Ishikawa (cell line): ENCODE data around the gene MIEF2.

Source experiments
- CEBPB ChIP-seq: IDR thresholded peaks from 2 replicates; pipeline ENCODE4 v1.6.1; 2012
- CREB1 ChIP-seq: IDR thresholded peaks from 2 replicates; pipeline ENCODE4 v1.6.1; 2012; ENCODE audit warnings: low read depth
- EGR1 ChIP-seq: IDR thresholded peaks from 2 replicates; pipeline ENCODE4 v1.6.1; 2012
- EP300 ChIP-seq: IDR thresholded peaks from 2 replicates; pipeline ENCODE4 v1.6.1; 2012; ENCODE audit warnings: borderline replicate concordance
- FOXM1 ChIP-seq: IDR thresholded peaks from 2 replicates; pipeline ENCODE4 v1.6.1; 2012; ENCODE audit warnings: low read depth, borderline replicate concordance
- MAX ChIP-seq: IDR thresholded peaks from 2 replicates; pipeline ENCODE4 v1.6.1; 2012
- NFIC ChIP-seq: IDR thresholded peaks from 2 replicates; pipeline ENCODE4 v1.6.1; 2012
- RAD21 ChIP-seq: IDR thresholded peaks from 2 replicates; pipeline ENCODE4 v1.6.1; 2012; ENCODE audit warnings: low read depth
- TAF1 ChIP-seq: IDR thresholded peaks from 2 replicates; pipeline ENCODE4 v1.6.1; 2012; ENCODE audit warnings: low read depth, mild to moderate bottlenecking
- TCF12 ChIP-seq: IDR thresholded peaks from 2 replicates; pipeline ENCODE4 v1.6.1; 2012; ENCODE audit warnings: low read depth
- TEAD4 ChIP-seq: IDR thresholded peaks from 2 replicates; pipeline ENCODE4 v1.6.1; 2012
- YY1 ChIP-seq: IDR thresholded peaks from 2 replicates; pipeline ENCODE4 v1.6.1; 2012; ENCODE audit warnings: low read depth
- ZBTB7A ChIP-seq: IDR thresholded peaks from 2 replicates; pipeline ENCODE4 v1.6.1; 2012; ENCODE audit warnings: low read depth
- TF ChIP-seq, protein P1 (sequence below): IDR thresholded peaks from 2 replicates; pipeline ENCODE4 v1.6.1; 2012; ENCODE audit warnings: low read depth, mild to moderate bottlenecking
- TF ChIP-seq, protein P2 (sequence below): IDR thresholded peaks from 2 replicates; pipeline ENCODE4 v1.6.1; 2012

The MIEF2 gene

DNA sequence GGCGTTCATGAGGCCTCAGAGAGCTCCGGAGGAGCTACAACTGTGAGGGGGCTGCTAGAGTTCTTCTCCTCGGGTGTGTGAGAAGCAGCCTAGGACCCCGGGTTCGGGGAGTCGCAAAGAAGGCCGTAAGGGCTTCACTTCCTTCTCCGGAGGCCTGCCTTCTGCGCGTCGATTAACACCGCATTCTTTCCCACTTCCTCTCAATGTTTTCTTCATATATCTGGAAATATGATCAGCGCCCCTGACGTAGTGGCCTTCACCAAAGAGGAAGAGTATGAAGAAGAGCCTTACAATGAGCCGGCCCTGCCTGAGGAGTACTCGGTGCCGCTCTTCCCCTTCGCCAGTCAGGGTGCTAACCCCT is 55.1 kb downstream of the MIEF2 start:
- TF ChIP-seq NFIC: no peak
- TF ChIP-seq FOXM1: no peak
- TF ChIP-seq EP300: no peak
- TF ChIP-seq, protein P1, sequence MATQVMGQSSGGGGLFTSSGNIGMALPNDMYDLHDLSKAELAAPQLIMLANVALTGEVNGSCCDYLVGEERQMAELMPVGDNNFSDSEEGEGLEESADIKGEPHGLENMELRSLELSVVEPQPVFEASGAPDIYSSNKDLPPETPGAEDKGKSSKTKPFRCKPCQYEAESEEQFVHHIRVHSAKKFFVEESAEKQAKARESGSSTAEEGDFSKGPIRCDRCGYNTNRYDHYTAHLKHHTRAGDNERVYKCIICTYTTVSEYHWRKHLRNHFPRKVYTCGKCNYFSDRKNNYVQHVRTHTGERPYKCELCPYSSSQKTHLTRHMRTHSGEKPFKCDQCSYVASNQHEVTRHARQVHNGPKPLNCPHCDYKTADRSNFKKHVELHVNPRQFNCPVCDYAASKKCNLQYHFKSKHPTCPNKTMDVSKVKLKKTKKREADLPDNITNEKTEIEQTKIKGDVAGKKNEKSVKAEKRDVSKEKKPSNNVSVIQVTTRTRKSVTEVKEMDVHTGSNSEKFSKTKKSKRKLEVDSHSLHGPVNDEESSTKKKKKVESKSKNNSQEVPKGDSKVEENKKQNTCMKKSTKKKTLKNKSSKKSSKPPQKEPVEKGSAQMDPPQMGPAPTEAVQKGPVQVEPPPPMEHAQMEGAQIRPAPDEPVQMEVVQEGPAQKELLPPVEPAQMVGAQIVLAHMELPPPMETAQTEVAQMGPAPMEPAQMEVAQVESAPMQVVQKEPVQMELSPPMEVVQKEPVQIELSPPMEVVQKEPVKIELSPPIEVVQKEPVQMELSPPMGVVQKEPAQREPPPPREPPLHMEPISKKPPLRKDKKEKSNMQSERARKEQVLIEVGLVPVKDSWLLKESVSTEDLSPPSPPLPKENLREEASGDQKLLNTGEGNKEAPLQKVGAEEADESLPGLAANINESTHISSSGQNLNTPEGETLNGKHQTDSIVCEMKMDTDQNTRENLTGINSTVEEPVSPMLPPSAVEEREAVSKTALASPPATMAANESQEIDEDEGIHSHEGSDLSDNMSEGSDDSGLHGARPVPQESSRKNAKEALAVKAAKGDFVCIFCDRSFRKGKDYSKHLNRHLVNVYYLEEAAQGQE: no peak
- no peak for TF ChIP-seq CREB1
- TF ChIP-seq, protein P2, sequence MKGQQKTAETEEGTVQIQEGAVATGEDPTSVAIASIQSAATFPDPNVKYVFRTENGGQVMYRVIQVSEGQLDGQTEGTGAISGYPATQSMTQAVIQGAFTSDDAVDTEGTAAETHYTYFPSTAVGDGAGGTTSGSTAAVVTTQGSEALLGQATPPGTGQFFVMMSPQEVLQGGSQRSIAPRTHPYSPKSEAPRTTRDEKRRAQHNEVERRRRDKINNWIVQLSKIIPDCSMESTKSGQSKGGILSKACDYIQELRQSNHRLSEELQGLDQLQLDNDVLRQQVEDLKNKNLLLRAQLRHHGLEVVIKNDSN: no peak
- no peak for TF ChIP-seq TEAD4
- no peak for TF ChIP-seq ZBTB7A
- no peak for TF ChIP-seq EGR1
- TF ChIP-seq TCF12: no peak
- no peak for TF ChIP-seq RAD21
- no peak for TF ChIP-seq TAF1
- TF ChIP-seq YY1: no peak
- no peak for TF ChIP-seq MAX
- no peak for TF ChIP-seq CEBPB

DNA sequence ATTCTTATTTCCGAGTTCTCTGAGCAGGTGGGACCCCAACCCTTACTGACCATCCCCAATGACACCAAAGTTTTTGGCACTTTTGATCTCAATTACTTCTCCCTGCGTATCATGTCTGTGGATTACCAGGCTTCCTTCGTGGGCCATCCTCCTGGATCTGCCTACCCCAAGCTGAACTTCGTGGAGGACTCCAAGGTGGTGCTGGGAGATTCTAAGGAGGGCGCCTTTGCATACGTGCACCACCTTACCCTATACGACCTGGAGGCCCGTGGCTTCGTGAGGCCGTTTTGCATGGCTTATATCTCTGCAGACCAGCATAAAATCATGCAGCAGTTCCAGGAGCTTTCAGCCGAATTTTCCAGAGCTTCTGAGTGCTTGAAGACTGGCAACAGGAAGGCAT is 55.5 kb downstream of the MIEF2 start:
- TF ChIP-seq YY1 (no peak), NFIC (no peak), CREB1 (no peak), ZBTB7A (no peak), EGR1 (no peak), FOXM1 (no peak)
